GM12891 (cell line): ENCODE data around the gene FASN.
A peak's percentile ranks its signal among the peaks of the same experiment; 100 is the strongest.

Experiments
- DNase-seq: peaks from one replicate; pipeline ENCODE4 v3.0.0; 2011; ENCODE audit warnings: low spot score; ENCODE audit not compliant: insufficient read length
- FAIRE-seq: peaks from 2 replicates; lab custom pipeline; 2011; peaks lifted over from hg19 to GRCh38; lab: Jason Lieb, UNC
- PAX5 ChIP-seq: IDR thresholded peaks from 2 replicates; pipeline ENCODE4 v1.6.1; 2011; ENCODE audit warnings: low read length, moderate library complexity, mild to moderate bottlenecking; ENCODE audit not compliant: insufficient read depth, severe bottlenecking
- POLR2A ChIP-seq: IDR thresholded peaks from 2 replicates; pipeline ENCODE4 v1.6.1; 2011; ENCODE audit warnings: low read depth, low read length, control low read depth
- POLR2AphosphoS5 ChIP-seq: IDR thresholded peaks from 2 replicates; pipeline ENCODE4 v1.6.1; 2011; ENCODE audit warnings: low read depth, low read length, control low read depth
- POU2F2 ChIP-seq: IDR thresholded peaks from 2 replicates; pipeline ENCODE4 v1.6.1; 2011; ENCODE audit warnings: low read depth, mild to moderate bottlenecking, control low read depth, low read length, moderate library complexity
- SPI1 ChIP-seq: IDR thresholded peaks from 2 replicates; pipeline ENCODE4 v1.6.1; 2011; ENCODE audit warnings: low read depth, low read length, control low read depth
- TAF1 ChIP-seq: IDR thresholded peaks from 2 replicates; pipeline ENCODE4 v1.6.1; 2011; ENCODE audit warnings: low read depth, low read length, control low read depth

FASN gene

GRCh38 chr17:82056729-82057621 lies 41.1 kb downstream of the FASN start:
- no peak for DNase-seq
- TF ChIP-seq POLR2A = peak; percentile 20; the same call in 1 of the 2 replicates
- no peak for TF ChIP-seq TAF1
- no peak for TF ChIP-seq SPI1
- TF ChIP-seq POLR2AphosphoS5 = peak; percentile 70; the same call in 1 of the 2 replicates
- FAIRE-seq = no peak

- no peak for DNase-seq
- no peak for FAIRE-seq
- TF ChIP-seq SPI1 (no peak), POLR2AphosphoS5 (no peak), PAX5 (no peak)
These were observed 41.9 kb downstream of the FASN start for GRCh38 chr17:82055965-82056728.

DNA sequence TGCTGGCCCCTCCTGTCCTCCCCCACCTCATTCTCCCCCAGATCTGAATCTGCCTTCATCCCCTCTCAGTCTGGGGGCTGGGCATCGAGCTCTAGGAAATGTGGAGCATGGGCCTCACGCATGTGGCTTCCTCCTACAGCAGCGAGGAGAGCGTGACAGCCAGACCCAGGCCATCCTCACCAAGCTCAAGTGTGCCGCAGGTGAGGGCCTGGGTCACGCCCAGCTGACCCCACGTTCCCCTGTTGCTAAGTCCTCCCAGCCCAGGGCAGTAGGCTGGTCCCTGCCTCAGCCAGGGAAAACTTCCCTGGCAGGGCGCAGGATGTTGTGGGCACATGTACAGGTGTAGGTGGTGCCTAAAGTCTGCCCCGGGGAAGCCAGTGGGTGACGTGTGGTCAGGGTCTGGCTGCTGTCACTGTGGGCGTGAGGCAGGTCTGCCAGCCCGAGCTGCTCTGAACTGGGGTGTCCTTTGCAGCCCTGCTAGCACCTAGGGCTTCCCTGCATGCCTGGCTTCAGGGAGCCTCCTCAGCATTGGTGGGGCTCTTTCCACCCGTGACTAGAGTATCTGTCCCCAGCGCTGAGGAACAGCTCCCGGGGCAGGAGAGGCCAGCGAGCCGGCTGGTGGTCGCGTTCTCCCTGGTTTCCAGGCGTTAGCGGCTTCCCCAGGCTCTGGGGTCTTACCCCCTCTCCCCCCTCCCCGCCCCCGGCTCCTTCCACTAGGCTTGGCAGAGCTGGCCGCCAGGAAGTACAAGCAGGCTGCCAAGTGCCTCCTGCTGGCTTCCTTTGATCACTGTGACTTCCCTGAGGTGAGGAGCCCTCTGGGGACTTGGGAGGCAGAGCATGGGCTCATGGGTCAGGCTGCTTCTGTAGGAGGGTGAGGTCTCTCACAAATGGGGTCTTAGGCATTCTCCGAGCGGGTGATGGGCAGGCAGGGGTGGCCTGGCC lies 42.7 kb downstream of the FASN start:
- FAIRE-seq (no peak), DNase-seq (no peak)
- TF ChIP-seq POLR2AphosphoS5 (peak; percentile 41; the same call in 1 of the 2 replicates), PAX5 (no peak)

GRCh38 chr17:82054351-82055022 lies 43.5 kb downstream of the FASN start:
- no peak for DNase-seq
- no peak for FAIRE-seq
- TF ChIP-seq TAF1 (no peak), POU2F2 (no peak)

GRCh38 chr17:82053556-82054263 lies 44.3 kb downstream of the FASN start:
- TF ChIP-seq TAF1 (no peak), POLR2AphosphoS5 (0 out of 2 replicates have a peak, but pooled peaks have one; percentile 17), PAX5 (no peak)
- no peak for FAIRE-seq
- no peak for DNase-seq

GRCh38 chr17:82053130-82053529 lies 44.9 kb downstream of the FASN start:
- no peak for FAIRE-seq

DNA sequence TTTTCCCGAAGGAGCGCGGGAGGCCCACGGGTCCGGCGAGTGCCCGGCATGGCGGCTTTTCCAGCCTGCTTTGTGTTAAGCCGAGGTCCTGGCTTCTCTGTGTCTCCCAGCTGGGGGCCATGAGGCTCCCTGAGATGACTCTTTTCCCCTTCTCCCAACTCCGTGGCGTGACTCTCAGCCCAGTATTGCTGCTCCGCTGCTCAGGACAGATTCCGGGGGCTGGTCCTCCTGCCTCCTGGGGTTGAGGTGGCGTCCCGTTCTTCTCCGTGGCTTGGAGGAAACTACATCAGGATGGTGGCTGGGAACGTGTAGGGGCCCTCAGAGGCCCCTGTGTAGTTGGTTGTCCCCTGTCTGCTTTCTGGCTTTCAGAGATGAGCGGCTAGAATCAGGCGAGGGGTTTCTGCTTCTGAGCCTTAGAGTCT lies 45.4 kb downstream of the FASN start:
- DNase-seq (no peak), FAIRE-seq (no peak)
- no peak for TF ChIP-seq POLR2AphosphoS5

More at GRCh38 chr17:82053130-82053529, 44.9 kb downstream of the FASN start:
- TF ChIP-seq POLR2AphosphoS5 = no peak
- no peak for TF ChIP-seq SPI1
- TF ChIP-seq POLR2A = no peak
- TF ChIP-seq TAF1 = no peak
- DNase-seq = no peak

GRCh38 chr17:82051776-82052637 lies 46.0 kb downstream of the FASN start, which contains the start of the genes GPS1 and RFNG:
Gene GPS1 (plus strand): TSS chr17:82051898. CDS start chr17:82051932, 34 bp downstream.
Gene RFNG (minus strand): TSS chr17:82051811. CDS start chr17:82051766, 45 bp downstream.
- DNase-seq (peak; percentile 98), FAIRE-seq (peak; percentile 98)
- no peak for TF ChIP-seq SPI1
- TF ChIP-seq POLR2A = no peak
- TF ChIP-seq POU2F2 = no peak
- no peak for TF ChIP-seq TAF1
- no peak for TF ChIP-seq POLR2AphosphoS5
- TF ChIP-seq PAX5 = no peak
